Measurements from ENCODE around the gene PRMT7. TPM values are rescaled to one million over a fixed set of nuclear protein-coding genes. Genes with fewer than 3 reads are reported as not detected.

The PRMT7 gene
- total RNA-seq, 1 experiment from 2014 or later: 46.4 TPM

- no peaks in the 10 kb centered on the region for H3K9me2 ChIP-seq (replicated peaks; ENCODE audit: low read length)
- H3K79me2 ChIP-seq (ENCODE audit: low read length): peaks cover 83% of the 10 kb centered on the region
- no peaks in the 10 kb centered on the region for H3K36me3 ChIP-seq (ENCODE audit: low read depth, low read length)
- DNase-seq: no peak
- ChIA-PET POLR2A (ENCODE audit: unreplicated experiment) (no interaction called here), CTCF (no interaction called here)
- no peaks in the 10 kb centered on the region for H3F3A ChIP-seq (ENCODE audit: low read length, unreplicated experiment)
- intact Hi-C loops (cut with micrococcal nuclease): no loop called here
- no peak overlapping the region for H3K27ac ChIP-seq (ENCODE audit: low read length)
- no peaks in the 10 kb centered on the region for H4K20me1 ChIP-seq (ENCODE audit: low read length)
- BruUV-seq (replicated peaks): no TSS peak
- TF ChIP-seq EZH2 (IDR thresholded peaks at IDR 0.05; ENCODE audit: low read length, unreplicated experiment) (no peak), EZH2phosphoT487 (IDR thresholded peaks at IDR 0.05; ENCODE audit: borderline replicate concordance, low read length) (no peak)
- TF ChIP-seq, protein P1, sequence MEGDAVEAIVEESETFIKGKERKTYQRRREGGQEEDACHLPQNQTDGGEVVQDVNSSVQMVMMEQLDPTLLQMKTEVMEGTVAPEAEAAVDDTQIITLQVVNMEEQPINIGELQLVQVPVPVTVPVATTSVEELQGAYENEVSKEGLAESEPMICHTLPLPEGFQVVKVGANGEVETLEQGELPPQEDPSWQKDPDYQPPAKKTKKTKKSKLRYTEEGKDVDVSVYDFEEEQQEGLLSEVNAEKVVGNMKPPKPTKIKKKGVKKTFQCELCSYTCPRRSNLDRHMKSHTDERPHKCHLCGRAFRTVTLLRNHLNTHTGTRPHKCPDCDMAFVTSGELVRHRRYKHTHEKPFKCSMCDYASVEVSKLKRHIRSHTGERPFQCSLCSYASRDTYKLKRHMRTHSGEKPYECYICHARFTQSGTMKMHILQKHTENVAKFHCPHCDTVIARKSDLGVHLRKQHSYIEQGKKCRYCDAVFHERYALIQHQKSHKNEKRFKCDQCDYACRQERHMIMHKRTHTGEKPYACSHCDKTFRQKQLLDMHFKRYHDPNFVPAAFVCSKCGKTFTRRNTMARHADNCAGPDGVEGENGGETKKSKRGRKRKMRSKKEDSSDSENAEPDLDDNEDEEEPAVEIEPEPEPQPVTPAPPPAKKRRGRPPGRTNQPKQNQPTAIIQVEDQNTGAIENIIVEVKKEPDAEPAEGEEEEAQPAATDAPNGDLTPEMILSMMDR (conservative IDR thresholded peaks at IDR 0.05; ENCODE audit: low read depth, low read length): no peak
- H3K9me3 ChIP-seq (ENCODE audit: low read length): no peaks in the 10 kb centered on the region
- no peak overlapping the region for H3K4me3 ChIP-seq (ENCODE audit: low read length)
- H2AFZ ChIP-seq (ENCODE audit: low read length): no peak overlapping the region
- H3K27me3 ChIP-seq (ENCODE audit: low read length): no peaks in the 10 kb centered on the region
- H3K4me1 ChIP-seq (ENCODE audit: insufficient read depth, low read length): peaks cover 14% of the 10 kb centered on the region; the same call in 1 of the 2 replicates
- no peak overlapping the region for H3K9ac ChIP-seq (ENCODE audit: low read length)
- H3K4me2 ChIP-seq (ENCODE audit: low read length): no peak overlapping the region
- no peak for ATAC-seq
Measured at GRCh38 chr16:68267612-68268405, 43.0 kb upstream of the PRMT7 start.

DNA sequence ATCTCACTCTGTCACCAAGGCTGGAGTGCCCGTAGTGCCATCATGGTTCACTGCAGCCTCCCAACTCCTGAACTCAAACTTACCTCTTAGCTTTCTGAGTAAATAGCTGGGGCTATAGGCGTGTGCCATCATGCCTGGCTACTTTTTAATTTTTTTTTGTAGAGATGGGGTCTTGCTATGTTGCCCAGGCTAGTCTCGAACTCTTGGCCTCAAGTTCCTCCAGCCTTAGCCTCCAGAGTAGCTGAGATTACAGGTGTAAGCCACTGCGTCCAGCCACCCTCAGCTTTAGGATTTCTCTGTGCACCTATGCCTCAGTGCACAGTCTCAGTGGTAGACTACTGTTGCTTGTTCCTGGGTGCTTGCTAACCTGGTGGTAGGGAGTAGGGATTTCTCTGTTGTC lies 41.0 kb upstream of the PRMT7 start:
- BruUV-seq (replicated peaks): no TSS peak
- Histone ChIP-seq H3K27me3 (ENCODE audit: low read length) (no peaks in the 10 kb centered on the region), H4K20me1 (ENCODE audit: low read length) (no peaks in the 10 kb centered on the region), H3F3A (ENCODE audit: low read length, unreplicated experiment) (no peaks in the 10 kb centered on the region), H3K4me1 (ENCODE audit: insufficient read depth, low read length) (peaks cover 7% of the 10 kb centered on the region; the same call in 1 of the 2 replicates), H3K4me3 (ENCODE audit: low read length) (no peak overlapping the region), H3K4me2 (ENCODE audit: low read length) (no peak overlapping the region), H2AFZ (ENCODE audit: low read length) (no peak overlapping the region), H3K9me2 (replicated peaks; ENCODE audit: low read length) (no peaks in the 10 kb centered on the region), H3K9me3 (ENCODE audit: low read length) (no peaks in the 10 kb centered on the region), H3K27ac (ENCODE audit: low read length) (no peak overlapping the region), H3K9ac (ENCODE audit: low read length) (no peak overlapping the region), H3K79me2 (ENCODE audit: low read length) (peaks cover 91% of the 10 kb centered on the region), H3K36me3 (ENCODE audit: low read depth, low read length) (no peaks in the 10 kb centered on the region; the same call in 1 of the 2 replicates)
- ATAC-seq: no peak
- DNase-seq: no peak
- intact Hi-C loops (cut with micrococcal nuclease): no loop called here
- POLR2A ChIA-PET (ENCODE audit: unreplicated experiment): no interaction called here
- CTCF ChIA-PET: no interaction called here
- no peak for TF ChIP-seq EZH2 (IDR thresholded peaks at IDR 0.05; ENCODE audit: low read length, unreplicated experiment)
- TF ChIP-seq, protein P1 (conservative IDR thresholded peaks at IDR 0.05; ENCODE audit: low read depth, low read length): no peak
- no peak for TF ChIP-seq EZH2phosphoT487 (IDR thresholded peaks at IDR 0.05; ENCODE audit: borderline replicate concordance, low read length)

DNA sequence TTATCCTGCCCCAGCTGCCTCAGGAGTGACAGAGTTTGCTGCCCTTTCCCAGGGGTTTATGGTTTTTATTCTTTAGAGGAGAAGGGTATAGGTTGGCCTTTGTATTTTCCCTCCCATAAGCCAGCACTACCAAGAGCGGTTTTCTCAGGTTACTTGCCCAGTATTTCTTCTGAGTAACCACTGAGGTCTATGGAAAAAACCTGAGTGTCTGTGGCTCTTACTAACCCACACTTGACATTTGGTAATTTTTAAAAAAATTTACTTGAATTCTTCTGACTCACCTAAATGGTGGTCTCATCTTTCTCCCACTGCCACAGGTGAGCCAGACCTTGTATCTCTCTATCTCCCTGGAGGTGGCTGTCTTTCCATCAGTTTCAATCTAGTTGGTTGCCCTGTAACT lies 40.5 kb upstream of the PRMT7 start:
- Histone ChIP-seq H3F3A (ENCODE audit: low read length, unreplicated experiment) (no peaks in the 10 kb centered on the region), H3K9me2 (replicated peaks; ENCODE audit: low read length) (no peaks in the 10 kb centered on the region), H4K20me1 (ENCODE audit: low read length) (no peaks in the 10 kb centered on the region), H3K27me3 (ENCODE audit: low read length) (no peaks in the 10 kb centered on the region), H3K9me3 (ENCODE audit: low read length) (no peaks in the 10 kb centered on the region), H3K4me3 (ENCODE audit: low read length) (no peak overlapping the region), H3K79me2 (ENCODE audit: low read length) (peaks cover 85% of the 10 kb centered on the region), H3K36me3 (ENCODE audit: low read depth, low read length) (no peaks in the 10 kb centered on the region; the same call in 1 of the 2 replicates), H3K4me1 (ENCODE audit: insufficient read depth, low read length) (peaks cover 7% of the 10 kb centered on the region; the same call in 1 of the 2 replicates), H3K27ac (ENCODE audit: low read length) (no peak overlapping the region), H3K4me2 (ENCODE audit: low read length) (no peak overlapping the region), H3K9ac (ENCODE audit: low read length) (no peak overlapping the region), H2AFZ (ENCODE audit: low read length) (no peak overlapping the region)
- no peak for DNase-seq
- POLR2A ChIA-PET (ENCODE audit: unreplicated experiment): no interaction called here
- no peak for ATAC-seq
- CTCF ChIA-PET: no interaction called here
- intact Hi-C loops (cut with micrococcal nuclease): no loop called here
- TF ChIP-seq EZH2 (IDR thresholded peaks at IDR 0.05; ENCODE audit: low read length, unreplicated experiment): no peak
- TF ChIP-seq, protein P1 (conservative IDR thresholded peaks at IDR 0.05; ENCODE audit: low read depth, low read length): no peak
- TF ChIP-seq EZH2phosphoT487 (IDR thresholded peaks at IDR 0.05; ENCODE audit: borderline replicate concordance, low read length): no peak
- no TSS peak for BruUV-seq (replicated peaks)
